HS-27A (cell line): Measurements from ENCODE around the gene SLC35F3.

Source experiments
- DNase-seq: peaks from one replicate; pipeline ENCODE4 v3.0.0-alpha.2; 2012; ENCODE audit warnings: low read depth, missing footprints

SLC35F3 gene

DNA sequence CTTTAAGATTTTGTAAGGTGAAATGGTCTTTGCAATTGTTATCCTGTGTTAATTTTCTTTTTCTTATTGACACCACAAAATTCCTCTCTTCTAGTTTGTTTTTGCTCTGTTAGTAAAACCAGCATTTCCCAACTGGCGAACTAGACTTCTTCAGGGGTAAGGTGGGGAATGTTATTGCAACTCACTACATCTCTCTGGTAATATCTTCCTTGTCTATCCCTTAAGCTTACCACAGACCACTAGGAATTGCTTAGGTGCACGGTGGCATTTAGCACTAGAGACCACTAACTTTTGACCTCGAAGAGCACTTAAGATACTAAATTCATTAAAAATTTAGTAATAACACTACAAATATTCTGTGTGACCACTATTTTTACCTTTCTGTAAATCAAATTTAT, 464.6 kb downstream of the SLC35F3 start:
- DNase-seq, result no peak

DNA sequence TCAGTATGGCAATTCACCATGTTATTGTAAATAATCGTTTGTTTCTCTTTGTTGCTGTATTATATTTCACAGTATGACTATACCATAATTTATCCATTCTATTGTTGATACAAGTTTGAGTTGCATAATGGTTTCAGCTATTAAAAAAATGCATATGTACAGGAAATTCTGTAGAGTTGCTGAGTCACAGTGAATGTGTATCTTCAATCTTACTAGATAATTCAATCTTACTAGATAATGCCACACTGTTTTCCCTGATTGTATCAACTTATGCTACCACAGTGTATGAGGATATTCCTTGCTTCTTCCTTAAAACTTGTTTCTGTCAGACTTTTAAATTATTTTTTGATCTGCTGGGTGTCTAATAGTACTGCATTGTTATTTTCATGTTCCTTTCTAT, 465.3 kb downstream of the SLC35F3 start:
- DNase-seq, result no peak

DNA sequence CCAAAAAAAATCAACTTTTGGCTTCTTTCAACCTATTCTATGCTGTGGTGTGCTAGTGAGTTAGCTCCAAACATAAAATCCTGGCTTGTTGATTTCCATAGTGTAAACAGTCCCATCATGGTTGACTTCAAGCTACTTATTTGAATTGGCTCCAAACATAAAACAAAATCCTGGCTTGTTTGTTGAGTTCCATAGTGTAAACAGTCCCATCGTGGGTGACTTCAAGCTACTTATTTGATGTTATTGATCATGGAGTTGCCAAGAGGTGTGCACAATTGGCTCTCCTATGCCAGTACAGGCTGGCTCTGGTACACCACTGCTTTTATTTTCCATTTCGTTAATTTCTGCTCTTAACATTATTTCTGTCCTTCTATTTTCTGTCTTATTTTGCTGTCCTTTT, 466.9 kb downstream of the SLC35F3 start:
- DNase-seq, result no peak

DNA sequence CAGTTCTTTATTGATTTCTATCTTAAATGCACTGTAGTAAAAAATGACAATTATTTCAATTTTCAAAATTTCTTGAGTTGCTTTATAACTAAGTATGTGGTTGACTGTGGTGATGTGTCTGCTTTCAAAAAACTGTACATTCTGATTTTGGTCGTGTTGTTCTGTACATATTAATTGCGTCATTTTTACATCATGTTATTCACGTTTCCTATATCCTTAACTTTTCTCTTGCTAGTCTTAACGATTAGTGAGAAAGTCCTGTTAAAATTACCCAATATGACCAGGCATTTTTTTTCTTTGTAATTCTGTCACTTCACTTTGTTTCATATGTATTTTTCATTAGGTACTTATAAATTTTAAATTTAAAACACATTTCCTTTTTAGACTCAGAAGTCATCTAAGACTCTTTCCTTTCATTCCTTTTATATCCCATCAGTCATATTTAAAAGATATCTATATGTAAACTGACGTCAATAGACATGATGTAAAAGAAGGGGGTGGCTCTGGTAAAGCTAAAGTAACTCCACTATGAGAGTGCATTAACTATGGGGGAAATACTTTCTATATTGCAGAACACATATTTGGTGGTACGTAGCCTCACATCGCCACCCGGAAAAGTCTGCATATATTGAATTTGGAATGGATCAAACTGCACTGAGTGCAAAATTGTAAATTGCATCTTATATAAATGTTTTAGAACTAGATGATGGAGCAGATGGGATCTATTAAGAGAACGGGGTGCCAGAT, 467.7 kb downstream of the SLC35F3 start:
- DNase-seq, result no peak

DNA sequence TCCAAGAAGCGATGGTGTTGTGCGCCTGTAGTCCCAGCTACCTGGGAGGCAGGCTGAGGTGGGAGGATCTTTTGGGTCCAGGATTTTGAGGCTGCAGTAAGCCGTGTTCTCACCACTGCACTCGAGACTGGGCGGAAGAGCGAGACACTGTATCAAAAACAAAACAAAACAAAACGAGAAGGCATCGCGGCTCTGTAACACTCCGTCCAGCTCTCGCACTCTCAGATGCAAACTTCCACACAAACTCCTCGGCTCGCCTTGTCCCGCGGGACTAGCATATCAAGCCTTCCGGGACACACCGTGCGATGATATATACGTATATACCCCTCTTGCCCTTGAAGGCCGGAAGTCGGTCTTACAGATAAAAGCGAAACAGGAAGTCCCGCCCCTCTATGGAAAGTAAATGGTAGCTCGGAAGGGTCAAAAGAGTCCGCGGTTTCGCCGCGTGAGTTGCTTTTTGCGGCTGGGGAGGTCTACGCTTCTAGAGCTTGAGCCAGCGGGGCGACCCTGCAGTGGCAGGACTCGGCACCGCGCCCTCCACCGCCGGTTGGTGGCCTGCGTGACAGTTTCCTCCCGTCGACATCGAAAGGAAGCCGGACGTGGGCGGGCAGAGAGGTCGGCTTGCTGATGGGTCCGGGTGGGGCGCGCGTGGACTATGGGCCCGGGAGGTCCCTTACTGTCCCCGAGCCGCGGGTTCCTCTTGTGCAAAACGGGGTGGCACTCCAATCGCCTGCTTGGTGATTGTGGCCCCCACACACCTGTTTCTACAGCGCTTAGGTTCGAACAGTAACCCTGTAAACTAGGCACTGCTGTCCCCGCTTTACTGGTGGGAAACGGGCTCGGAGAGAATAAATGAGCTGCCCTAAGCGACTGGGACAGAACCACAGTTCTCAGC, 468.8 kb downstream of the SLC35F3 start, which contains the start of gene COA6:
Gene COA6 (plus strand): TSS at position 393 of the 895 bp plus-strand sequence. CDS start 11 bp downstream, at position 404.
- DNase-seq, result peak; percentile 88

DNA sequence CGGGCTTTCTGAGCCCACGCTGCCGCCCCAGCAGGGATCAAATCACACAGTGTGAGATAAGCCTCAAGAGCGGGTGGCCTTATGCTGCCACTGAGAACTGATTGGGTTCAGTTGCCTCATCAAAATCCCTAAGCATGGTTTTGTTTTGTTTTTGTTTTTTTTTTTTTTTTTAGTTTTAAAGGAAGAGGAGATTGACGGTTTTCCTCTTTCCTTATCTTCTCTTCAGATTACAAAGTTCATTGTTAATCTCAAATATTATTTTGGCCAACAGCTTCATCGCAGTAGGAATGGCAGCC, 469.4 kb downstream of the SLC35F3 start:
- DNase-seq, result no peak
